ENCODE data around the gene PIGS.
"Not testable (repeated sequence)": the region's sequence is repeated elsewhere in the genome, so short reads cannot be mapped to it uniquely, and the experiment has no call there.

PIGS gene

DNA sequence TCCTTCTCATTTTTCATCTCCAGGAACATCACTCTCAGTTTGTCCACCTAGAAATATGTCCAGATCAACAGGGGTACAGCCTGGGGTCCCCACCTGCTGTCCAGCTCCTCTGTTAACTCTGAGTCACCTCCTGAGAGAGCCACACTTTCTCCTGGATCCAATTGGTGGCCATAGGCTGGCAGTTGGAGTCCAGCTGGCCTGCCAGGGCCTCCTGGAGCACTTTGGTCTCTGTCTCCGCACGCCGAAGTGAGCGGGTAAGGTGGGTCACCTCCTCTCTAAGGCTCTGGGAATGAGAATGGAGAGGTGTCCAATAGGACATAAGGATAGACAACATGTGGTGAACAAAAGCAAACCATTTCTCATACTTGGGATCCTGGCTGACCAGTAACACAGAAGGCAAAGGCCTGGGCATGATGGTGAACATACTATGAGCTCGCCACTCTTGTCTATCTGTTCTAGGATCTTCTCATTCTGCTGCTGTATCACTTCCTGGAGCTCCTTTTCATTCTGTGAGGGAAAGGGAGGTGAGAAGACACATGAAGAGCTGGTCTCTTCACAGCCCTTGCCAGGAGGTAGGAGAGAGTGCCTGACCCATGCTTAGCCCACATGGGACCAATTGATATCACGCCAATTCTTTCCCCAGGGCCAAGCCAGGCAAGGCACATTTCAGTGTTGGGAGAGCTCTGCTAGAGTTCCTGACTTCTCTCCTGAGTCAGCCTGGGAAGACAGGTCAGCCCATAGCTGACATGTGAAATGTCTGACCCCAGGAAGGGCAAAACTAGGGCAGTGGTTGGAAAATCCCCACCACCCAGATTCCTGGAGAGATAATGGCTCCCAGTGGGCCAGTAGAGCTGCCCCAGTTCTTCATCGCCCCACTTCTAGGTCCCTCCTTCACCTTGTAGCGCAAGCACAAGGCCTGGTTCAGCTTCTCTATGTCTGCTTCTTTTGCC is 7.2 kb upstream of the PIGS start:
- no peak for DNase-seq

DNA sequence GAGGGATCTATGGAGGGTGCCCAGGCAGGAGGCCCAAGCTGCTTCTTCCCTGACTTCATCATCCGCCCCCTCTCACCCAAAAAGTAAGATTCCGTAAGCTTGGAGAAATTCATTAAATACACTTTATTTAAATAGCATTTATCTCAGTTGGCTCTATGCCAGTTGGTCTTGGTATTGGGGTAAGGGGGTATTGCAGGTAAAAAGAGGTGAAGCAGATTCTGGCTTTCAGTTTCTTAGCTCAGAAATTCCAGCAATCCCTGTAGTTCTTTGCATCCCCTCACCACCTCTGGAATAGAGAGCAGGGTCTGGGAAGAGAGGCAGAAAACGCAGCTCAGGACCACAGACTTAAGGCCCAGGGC is 6.1 kb upstream of the PIGS start:
- no peak for DNase-seq

DNA sequence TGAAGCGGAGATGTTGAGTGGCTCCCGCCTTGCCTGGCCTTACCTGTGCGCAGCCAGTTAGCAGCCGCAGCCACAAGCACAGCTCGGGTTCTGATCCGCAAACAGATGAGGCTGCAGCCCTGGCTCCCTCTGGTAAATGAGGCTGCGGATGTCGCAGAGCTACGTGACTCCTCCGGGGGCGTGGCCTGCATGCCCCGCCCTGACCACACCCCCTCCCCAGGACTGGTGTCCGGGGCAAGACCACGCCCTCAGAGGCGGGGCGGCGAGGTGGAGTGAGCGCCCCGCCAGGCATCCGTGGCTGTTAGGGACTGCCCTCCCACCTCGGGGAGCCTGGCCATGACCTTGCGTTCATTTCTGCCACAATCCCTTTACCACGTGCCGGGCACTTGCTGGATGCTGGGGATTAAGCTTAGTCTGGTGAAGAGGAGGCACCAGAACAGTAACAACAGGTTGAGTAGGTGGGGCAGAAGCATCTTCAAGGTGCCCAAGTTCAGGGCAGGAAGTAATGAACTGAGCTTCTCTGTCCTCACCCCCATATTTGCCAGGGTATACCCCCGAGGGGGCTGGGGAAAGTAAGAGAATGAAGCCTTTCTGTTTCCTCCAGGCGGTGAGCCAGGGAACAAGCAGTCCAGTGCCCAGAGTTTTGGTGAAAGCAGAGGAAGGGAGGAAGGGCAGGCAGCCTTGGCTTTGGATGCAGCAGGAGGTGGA is 5.6 kb upstream of the PIGS start, which contains the start of gene ALDOC:
ALDOC (minus strand) TSS at position 138 of the 708 bp plus-strand sequence. CDS start 1,363 bp downstream, outside the sequence.
- peak; percentile 91 to 98 (median 94) for DNase-seq

DNA sequence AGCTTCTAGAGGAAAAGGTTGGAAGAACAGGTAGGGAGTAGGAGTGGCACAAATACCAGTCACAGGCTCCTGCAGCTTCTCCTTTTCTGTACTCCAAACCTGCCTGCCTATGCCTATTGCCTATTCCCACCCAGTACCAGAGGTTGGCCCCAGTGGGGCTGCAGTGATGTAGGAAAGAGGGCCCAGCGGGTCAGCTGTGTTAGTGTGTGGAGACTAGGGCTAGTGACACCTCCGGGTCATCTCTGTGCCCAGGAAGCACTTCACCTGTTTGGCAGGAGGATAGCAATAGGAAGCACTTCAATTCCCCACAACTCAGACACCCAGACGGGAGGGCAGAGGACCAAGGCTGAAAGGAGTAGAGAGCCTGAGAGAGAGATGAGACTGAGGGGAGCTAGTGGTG is 4.7 kb upstream of the PIGS start:
- DNase-seq, result not testable (repeated sequence)

DNA sequence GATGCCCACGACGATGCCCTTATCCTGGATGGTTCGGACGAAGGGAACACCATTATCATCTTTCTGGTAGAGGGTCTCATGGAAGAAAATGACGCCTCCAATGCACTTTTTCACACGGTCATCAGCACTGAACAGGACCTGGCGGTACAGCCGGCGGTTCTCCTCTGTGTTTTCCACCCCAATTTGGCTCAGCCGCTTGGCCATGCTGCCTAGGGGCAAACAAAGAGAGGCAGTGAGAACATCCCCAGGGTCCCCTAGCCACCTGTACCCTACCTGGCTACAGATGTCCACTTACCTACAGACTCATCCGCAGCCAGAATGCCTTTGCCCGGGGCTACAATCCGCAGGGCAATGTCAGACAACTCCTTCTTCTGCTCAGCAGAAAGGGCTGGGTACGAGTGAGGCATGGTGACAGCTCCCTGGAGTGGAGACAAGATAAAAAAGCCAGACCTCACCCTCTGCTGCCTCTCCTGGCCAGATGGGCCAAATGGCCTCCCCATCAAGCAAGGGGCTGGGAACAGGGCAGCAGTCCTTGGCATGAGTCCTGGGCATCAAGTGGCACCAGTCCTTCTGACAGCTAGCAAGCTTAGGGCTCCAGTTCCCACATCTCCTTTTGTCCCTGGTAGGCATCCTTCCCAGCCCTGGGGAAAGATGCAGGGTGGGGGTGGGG is 3.9 kb upstream of the PIGS start:
- DNase-seq, result no peak

DNA sequence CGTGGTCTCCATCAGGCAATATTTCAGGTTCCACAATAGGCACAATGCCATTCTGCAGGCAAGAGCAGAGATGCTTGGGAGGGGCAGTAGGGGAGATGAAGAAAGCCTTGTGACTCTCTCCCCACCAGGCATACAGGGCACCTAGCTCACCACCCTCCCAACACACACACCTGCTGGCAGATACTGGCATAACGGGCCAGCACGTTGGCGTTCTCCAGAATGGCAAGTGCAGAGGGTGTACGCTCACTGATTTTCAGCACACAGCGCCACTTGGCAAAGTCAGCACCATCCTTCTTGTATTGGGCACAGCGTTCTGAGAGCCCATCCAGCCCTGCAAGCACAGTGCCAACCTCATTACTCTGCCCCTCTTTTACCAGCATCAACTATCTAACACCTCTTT is 3.2 kb upstream of the PIGS start:
- DNase-seq, result no peak

DNA sequence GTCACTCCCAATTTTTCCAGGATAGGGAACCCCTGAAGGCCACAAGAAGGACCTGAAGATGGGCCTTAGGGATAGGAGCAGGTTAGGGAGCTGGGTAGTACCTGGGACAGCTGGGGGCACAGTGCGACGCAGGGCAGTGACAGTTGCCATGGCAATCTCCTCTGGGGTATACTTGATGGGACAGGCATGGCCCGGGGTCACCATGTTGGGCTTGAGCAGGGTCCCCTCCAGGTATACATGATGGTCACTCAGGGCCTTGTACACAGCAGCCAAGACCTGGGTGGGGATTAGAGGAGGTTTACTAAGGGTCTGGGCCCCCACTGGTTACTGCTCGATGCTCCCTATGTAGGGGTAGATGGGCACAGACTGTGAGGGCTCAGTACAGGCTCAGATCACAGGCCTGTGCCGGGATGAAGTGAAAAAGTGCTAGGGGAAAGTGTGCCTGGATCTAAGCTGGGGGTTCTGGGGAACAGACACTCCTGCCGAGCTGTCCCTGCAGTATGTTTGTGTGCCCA is 2.7 kb upstream of the PIGS start:
- no peak for DNase-seq

DNA sequence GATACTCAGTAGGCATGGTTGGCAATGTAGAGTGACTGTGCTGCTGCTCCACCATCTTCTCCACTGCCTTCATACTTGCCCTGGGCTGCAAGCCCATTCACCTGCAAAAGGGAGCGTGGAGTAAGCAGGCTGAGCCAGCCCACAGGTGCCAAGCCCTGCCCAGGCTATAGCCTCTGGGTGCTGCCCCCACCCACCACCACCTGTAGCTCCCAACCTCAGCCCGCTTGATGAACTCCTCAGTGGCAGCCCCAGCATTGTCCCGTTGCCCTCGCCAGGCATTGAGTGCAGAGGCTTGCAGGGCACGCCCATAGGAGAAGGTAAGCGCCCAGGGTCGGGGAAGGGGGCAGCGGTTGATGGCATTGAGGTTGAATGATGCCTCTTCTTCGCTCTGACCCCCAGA is 2.2 kb upstream of the PIGS start:
- no peak for DNase-seq

DNA sequence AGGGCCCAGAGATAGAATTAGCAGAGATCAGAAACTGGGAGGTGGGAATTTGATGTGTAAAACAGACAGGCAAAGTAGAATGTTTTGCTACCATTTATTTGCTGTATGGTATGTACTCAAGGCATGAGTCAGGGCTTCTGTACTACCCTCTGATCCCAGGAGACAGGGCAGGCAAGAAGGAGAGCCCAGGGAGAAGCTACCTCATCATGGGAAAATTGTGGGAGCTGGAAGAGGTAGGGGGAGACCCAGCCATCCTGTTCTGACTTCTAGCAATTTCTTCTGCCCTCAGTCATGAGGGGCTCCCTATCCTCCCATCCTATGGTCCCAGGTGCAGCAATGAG is 1.7 kb upstream of the PIGS start:
- DNase-seq, result no peak

DNA sequence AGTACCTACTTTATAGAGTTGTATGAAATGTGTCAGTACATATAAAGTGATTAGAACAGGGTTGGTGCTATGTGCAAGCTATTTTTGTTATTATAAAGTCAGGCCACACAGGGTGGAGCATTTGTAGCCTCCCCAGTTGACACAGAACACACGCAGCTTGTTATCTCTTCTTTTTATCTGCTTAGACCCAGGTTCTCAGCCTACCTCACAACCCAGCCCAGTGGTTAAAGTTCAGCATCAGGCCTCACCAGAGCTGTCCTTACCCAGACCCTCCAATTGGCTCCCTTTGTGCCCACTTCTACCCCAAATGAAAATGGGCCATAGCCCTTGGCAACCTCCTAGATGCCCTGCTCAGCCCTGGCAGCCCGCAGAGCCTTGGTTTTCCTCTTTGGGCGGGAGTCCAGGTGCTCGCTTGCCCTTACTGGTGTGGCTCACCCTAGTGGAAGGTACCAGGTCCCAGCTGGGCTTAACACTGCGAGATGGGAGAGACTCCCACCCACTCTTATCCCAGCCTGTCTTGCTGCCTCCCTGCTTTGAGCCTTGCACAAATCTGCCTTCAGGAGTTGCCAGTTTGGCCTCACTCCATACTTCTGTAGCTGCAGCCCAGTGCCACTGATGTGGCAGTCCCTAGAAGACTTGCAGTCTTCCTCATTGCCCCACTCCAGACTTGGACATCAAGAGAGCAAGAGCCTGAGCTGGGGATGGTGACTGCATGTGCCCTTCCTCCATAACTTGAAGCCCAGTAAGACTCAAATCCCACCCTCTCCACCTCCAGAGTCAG is 1.1 kb upstream of the PIGS start:
- no peak for DNase-seq

DNA sequence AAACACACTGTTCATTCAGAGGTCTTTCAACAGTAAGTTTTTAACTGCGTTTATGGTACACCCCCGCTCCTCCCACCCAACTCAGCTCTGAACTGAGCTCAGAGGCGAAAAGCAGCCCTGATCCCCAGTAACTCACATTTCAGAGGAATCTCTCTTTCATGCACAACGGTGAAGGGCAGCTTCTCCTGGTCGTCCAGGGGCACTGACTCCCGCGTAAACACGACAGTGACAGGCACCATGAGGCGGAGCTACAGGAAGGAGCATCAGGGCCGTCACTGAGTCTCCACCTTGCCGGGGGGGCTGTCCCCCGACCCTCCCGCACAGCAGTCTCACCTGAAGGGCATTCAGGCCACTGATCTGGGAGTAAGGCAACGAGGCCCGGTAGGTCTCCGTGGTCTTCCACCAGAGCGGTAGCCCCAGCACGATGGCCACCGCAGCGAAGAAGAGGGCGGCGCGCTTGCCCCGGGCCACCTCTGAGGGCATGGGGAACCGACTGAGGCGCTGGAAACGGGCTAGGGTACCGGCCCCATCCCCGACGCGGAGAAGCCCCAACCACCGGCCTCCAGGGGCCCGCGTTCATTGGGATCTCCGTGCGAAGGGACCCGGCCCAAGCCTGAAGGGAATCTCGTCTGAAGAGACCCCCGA is 486 bp downstream of the PIGS start:
- DNase-seq, result peak in 1 of 4 experiments; percentile 30

DNA sequence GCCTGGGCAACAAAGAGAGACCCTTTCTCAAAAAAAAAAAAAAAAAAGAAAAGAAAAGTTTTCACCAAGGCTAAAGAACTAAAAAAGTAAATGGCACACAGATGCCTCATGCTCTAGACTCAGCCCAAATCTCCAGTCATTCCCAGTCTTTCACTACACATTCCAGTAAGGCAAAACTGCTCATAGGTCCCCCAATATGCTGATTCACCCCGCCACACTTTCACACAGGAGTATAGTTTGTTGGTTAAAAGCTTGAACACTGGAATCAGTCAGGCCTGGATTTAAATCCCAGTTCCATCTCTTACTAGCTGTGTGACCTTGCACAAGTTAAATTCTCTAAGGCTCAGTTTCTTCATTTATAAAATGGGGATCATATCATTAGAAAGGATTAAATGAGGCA is 1.9 kb downstream of the PIGS start:
- DNase-seq, result no peak

DNA sequence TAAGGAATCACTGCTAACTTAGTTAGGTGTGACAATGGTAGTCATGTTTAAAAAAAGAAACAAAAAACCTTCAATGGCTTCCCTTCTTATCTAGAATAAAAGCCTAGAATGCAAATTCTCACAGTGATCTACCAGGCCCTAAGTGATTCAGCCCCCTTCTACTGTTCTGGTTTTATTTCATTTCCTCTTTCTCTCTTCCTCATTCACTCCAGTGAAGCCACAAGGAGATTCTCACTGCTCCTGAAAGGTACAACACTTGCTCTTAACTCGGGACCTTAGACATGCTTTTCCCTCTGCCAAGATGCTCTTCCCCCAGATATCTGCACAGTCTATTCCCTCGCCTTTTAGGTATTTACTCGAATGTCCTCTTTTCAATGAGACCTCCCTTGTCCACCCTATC is 3.7 kb downstream of the PIGS start:
- DNase-seq, result no peak

DNA sequence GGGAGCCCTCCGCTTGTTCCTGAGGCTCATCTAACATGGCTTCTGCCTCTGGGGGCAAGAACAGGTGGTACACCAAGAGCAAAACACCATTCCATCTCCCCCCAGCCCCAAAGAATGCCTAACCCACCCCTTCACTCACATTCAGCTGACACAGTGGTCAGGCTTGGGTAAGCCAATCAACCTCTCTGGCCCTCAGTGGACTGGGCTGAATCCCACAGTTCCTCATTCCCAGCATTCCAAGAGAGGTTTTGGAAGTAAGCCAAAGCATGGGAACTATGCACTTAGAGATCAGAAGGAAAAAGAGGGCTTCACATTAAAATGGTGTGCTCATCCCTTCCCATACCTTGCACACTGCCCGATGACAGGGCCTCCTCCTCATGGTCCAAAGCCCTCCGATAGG is 7.8 kb downstream of the PIGS start:
- no peak for DNase-seq

DNA sequence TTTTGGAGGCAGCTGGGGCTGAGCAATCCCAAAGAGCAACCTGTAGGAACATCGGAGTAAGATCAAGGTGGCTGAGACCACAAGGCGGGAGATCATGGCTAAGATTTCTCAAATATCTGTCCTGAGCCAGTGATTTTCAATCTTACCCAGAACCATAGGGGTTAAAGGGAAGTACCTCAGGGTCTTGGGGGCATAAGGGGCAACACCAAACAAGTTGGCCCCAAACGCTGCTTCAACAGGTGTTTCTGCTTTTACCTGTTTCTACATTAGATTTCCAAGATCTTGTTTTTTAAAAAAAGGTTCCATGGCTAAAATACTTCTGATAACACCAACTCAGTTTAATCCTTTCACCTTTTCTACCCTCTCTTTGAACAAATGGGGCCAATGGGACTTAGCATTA is 16.3 kb downstream of the PIGS start:
- no peak for DNase-seq

DNA sequence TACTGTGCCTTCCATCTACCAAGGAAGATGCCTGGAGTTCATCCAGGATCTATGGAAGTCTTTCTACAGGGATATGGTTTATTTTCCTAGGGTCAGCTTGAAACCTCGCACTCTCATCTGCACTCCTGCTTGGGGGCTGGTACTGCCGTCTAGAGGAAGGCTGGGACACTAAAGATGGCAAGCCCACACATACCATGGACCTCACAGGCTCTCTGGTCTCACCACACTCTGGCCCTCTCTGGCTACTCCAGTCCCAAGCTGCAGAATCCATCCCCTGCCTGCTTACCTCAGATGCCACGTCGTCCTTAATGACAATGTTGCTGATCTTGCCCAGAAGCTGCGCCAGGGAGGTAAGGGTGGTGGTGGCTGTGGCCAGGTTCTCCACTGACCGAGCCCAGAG is 16.8 kb downstream of the PIGS start:
- no peak for DNase-seq

DNA sequence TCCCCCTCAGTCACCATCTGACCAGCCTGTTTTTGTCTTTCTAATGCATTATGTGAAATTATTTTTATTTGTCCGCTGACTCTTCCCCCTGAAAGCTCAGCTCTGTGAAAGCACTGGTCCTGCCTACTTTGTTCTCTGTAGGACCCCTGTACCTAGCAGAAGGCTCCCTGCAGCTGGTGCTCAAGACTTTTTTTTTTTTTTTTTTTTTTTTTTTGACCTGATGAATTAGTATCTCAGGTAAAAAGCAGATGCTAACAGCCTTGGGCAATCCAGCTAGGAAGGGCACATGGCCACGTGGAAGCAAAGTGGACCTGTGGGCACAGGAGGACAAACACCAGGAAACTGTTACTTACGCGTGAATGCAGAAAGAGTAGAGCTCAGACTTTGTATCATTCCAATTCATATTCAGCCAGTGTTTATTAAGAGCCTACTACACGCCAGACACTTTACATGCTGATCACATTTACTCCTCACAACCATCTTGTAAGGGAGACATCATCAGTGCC is 18.3 kb downstream of the PIGS start:
- DNase-seq, result no peak

DNA sequence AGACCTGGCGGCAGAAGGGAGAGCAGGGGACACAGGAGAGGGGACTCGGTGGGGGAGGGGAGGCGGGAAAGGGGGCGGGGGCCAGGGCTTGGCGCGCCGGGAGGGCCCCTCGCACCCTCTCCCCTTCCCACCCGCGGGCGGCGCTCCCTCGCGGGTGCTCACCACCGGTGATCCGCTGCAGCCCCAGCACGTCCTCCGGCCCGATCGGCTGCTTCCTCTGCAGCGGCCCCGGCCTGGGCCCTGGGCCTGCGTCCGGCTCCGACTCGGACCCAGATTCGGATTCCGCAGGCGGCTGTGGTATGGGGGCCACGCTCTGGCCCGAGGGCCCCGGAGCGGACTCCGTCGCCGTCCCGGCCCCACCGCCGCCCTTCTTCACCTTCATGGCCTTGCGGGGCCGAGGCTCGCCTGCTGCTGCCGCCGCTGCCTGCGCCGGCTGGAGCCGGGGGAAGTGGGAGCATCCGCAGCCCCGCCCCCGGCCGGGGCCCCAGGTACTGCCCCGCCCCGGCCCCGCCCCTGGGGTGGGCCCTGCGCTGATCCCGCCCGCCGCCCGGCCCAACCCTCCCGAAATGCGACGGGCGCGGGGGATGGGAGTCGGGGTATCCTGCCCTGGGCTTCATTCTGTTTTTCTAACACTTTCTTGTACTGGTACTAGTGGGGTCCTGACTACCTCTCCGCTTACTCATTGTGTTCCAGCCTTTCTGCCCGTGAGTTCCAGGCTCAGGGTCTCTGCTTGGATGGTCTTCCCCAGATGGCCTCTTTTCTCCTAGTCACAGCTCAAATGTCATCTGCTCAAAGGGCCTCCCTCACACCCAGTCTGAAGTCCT is 18.9 kb downstream of the PIGS start, which contains the start of gene UNC119:
UNC119 (minus strand) TSS at position 449 of the 824 bp plus-strand sequence; CDS start at position 382, 67 bp downstream.
- peak; percentile 62 to 72 (median 68) for DNase-seq

DNA sequence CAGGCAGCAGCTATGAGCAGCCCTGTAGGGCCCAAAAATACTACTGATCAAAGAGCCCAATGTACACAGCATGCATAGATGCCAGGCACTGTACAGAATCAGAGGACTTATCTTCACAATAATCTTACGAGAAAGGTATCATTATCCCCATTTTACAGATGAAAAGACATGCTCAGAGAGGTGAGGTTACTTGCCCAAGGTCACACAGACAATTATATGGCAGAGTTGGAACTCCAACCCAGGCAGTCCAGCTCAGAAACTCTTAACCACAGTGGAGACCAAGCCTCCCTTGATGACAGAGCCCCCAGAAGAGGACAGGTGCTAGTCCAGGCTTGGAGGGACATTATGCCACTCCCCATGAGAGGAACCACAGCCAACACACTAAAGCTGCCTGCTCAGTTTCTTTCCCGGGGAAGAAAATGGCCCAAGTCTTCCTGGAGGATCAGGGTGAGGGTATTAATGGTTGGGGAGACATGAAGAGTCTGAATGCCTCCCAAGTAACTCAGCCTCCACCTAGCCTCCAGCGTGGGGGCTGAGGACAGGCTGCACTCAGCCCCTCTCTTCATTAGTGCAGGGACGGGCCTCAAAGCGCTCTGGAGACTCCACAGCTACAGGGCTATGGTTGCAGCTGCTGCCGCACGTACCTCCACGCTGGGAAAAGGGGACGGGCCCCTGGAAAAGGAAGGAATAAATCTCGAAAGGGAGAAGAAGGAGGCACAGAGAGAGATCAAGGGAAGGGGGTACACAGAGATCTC is 19.7 kb downstream of the PIGS start:
- no peak for DNase-seq

DNA sequence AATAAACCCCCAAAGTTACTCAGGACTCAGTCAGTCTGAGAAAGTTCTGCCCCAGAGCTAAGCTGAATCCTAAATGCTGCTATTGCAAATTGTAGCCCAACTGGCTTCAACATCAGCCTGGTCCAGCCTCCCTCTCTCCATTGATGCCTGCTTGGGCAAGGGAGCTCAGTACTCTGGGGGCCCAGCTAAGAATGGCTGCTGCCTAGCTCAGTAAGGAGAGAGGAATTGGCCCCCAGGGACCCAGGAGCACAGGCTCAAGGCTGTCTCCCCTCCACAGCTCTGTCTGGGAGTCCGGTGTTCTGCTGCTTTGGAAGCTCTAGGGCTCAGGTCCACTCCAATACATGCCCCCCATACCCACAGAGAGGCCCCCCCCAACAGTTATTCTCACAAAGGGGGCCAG is 20.5 kb downstream of the PIGS start:
- DNase-seq, result no peak

Measured in activated CD4-positive, CD25-positive, alpha-beta regulatory T cell (primary cell).